K562 (cell line): Measurements from ENCODE around the gene ARHGAP33. TPM values are rescaled to one million over a fixed set of nuclear protein-coding genes. Genes with fewer than 3 reads are reported as not detected.

ENCODE experiments used
- ATAC-seq: fragments of 200-7000 bp; cut with Tn5 transposase; 3 replicates; pipeline ENCODE4 v1.9.1; 2020; ENCODE audit warnings: moderate library complexity
- BruUV-seq: library from RNA; stranded (reverse); fragments of 400-500 nt; replicated peaks from 2 replicates; lab custom pipeline; 2021; lab: Mats Ljungman, UMichigan
- CTCF ChIA-PET: fragments of 300-600 bp; formaldehyde crosslinking; extraction: SDS; loops from one replicate; lab custom pipeline; 2021; ENCODE audit warnings: low intra/inter-chr PET ratio; lab: Yijun Ruan, JAX
- POLR2A ChIA-PET: fragments of 300-600, 350-650 bp; sonication (Branson Sonifier 250); formaldehyde crosslinking; extraction: SDS; loops from one replicate; lab custom pipeline; 2021; ENCODE audit warnings: antibody characterized with exemption, inconsistent platforms; lab: Yijun Ruan, JAX
- DNase-seq, 4 experiments: peaks; one replicate each; pipeline versions ENCODE4 v3.0.0 to v3.0.0-alpha.2; 2011 to 2018; ENCODE audit warnings: low spot score in 3 of 4, mixed read lengths in 3 of 4; ENCODE audit errors: extremely low read depth in 1 of 4
- FAIRE-seq: peaks from 2 replicates; lab custom pipeline; 2011; peaks lifted over from hg19 to GRCh38; lab: Jason Lieb, UNC
- H2AFZ ChIP-seq: 2 replicates; pipeline ENCODE4 v1.6.0; 2011; ENCODE audit warnings: low read depth, low read length, control low read depth, inconsistent platforms
- H3K27ac ChIP-seq: fragments of 200-600 bp; 3 replicates; pipeline ENCODE4 v1.8.0; 2011; ENCODE audit warnings: low read depth, mild to moderate bottlenecking, control low read depth, inconsistent platforms, low read length, moderate library complexity, mixed read lengths; ENCODE audit errors: extremely low read depth
- H3K27me3 ChIP-seq, 2 experiments: fragments of 300-600 bp in 1 of 2; 2 replicates in 1 of 2; 3 replicates in 1 of 2; pipeline versions ENCODE4 v1.6.0 to v1.8.0; 2011; ENCODE audit warnings: inconsistent platforms in 2 of 2, low read length in 2 of 2, mild to moderate bottlenecking in 1 of 2, mixed read lengths in 1 of 2, moderate library complexity in 1 of 2; ENCODE audit not compliant: control insufficient read depth in 2 of 2, insufficient read depth in 2 of 2
- H3K36me3 ChIP-seq: fragments of 300-600 bp; 3 replicates; pipeline ENCODE4 v1.8.0; 2011; ENCODE audit warnings: mild to moderate bottlenecking, low read length, inconsistent platforms; ENCODE audit not compliant: control insufficient read depth, insufficient read depth
- H3K4me1 ChIP-seq, 2 experiments: fragments of 200-600 bp in 1 of 2; replicated peaks in 1 of 2; 2 replicates in 1 of 2; 3 replicates in 1 of 2; pipeline versions ENCODE4 v1.5.1 to v1.8.0; 2011; ENCODE audit warnings: inconsistent platforms in 2 of 2, low read length in 2 of 2, mild to moderate bottlenecking in 1 of 2, mixed read lengths in 1 of 2, moderate library complexity in 1 of 2; ENCODE audit not compliant: control insufficient read depth in 2 of 2, insufficient read depth in 2 of 2
- H3K4me2 ChIP-seq: 2 replicates; pipeline ENCODE4 v1.6.1; 2011; ENCODE audit warnings: low read length, control low read depth, inconsistent platforms, mixed read lengths; ENCODE audit not compliant: insufficient read depth
- H3K4me3 ChIP-seq: fragments of 200-600 bp; sonication (generic), shearing (Covaris generic); 2 replicates; pipeline ENCODE4 v1.5.1; 2016; ENCODE audit warnings: control low read depth, inconsistent platforms
- H3K79me2 ChIP-seq: fragments of 200-600 bp; 3 replicates; pipeline ENCODE4 v1.8.0; 2011; ENCODE audit warnings: low read length, inconsistent platforms; ENCODE audit not compliant: control insufficient read depth, insufficient read depth
- H3K9ac ChIP-seq, 2 experiments: 2 replicates each; pipeline versions ENCODE4 v1.6.0 to v1.6.1; 2011; ENCODE audit warnings: low read depth in 2 of 2, low read length in 2 of 2, control low read depth in 1 of 2, inconsistent platforms in 1 of 2, mild to moderate bottlenecking in 1 of 2, mixed read lengths in 1 of 2; ENCODE audit not compliant: insufficient read depth in 1 of 2
- H3K9me1 ChIP-seq: one replicate; pipeline ENCODE4 v1.6.0; 2011; ENCODE audit warnings: inconsistent platforms, mild to moderate bottlenecking, low read length, moderate library complexity; ENCODE audit not compliant: control insufficient read depth, insufficient read depth
- H3K9me3 ChIP-seq: replicated peaks from 2 replicates; pipeline ENCODE4 v1.5.1; 2011; ENCODE audit warnings: low read depth, low read length, inconsistent platforms; ENCODE audit not compliant: control insufficient read depth, insufficient read depth
- H4K20me1 ChIP-seq: replicated peaks from 2 replicates; pipeline ENCODE4 v1.6.1; 2011; ENCODE audit warnings: low read length, inconsistent platforms, mixed read lengths; ENCODE audit not compliant: control insufficient read depth, insufficient read depth
- SRSF1 ChIP-seq: fragments of 200-400 bp; formaldehyde crosslinking; IDR thresholded peaks from 2 replicates; pipeline ENCODE4 v1.6.1; 2017; ENCODE audit warnings: mild to moderate bottlenecking, low read depth, low read length, moderate library complexity
- ZNF311 ChIP-seq: fragments of 250-450 bp; sonication (Bioruptor Pico); IDR thresholded peaks from 2 replicates; pipeline ENCODE4 v1.4.0; 2020; ENCODE audit warnings: mild to moderate bottlenecking, moderate library complexity
- ZNF512 ChIP-seq: IDR thresholded peaks from 2 replicates; pipeline ENCODE4 v1.6.1; 2016; ENCODE audit warnings: missing genetic modification characterization, missing compliant biosample characterization
- WGBS: fragments of 100-300 bp; shearing (Covaris generic); methylation state at CpG from one replicate; pipeline ENCODE4 v1.1.6; 2016; ENCODE audit warnings: low coverage, mixed read lengths; ENCODE audit not compliant: insufficient coverage; ENCODE audit errors: missing lambda C conversion rate; 5-methylcytosine and 5-hydroxymethylcytosine counted together
- in situ Hi-C: fragments of 300-500 bp; cut with MboI; formaldehyde crosslinking; loops from 4 replicates; pipeline ENCODE4 v1.15.0; 2018; ENCODE audit warnings: inconsistent platforms, mixed read lengths
- intact Hi-C: fragments of 100-400 bp; cut with micrococcal nuclease; formaldehyde crosslinking; loops from 2 replicates; pipeline ENCODE4 v1.14.2; 2022
- polyA plus RNA-seq, 8 experiments: library from polyadenylated mRNA; depleted of rRNA in 4 of 8; stranded (reverse) in 5 of 8; unstranded in 3 of 8; fragments of >200 nt; fragmentation: Nextera tagmentation in 2 of 8; fragmentation: Illumina TruSeq in 1 of 8; extraction: Ambion mirVana in 2 of 8; extraction: Trizol in 1 of 8; gene quantifications; 2 replicates each; pipeline versions ENCODE4 v1.2.1 to v1.2.3, GENCODE V29; 2011 to 2014; ENCODE audit warnings: inconsistent platforms in 1 of 8, missing spikeins in 1 of 8
- total RNA-seq, 7 experiments: library from RNA; depleted of rRNA in 6 of 7; stranded (reverse); fragments of >200 nt in 6 of 7; fragmentation: Illumina TruSeq in 2 of 7; extraction: Trizol in 2 of 7; gene quantifications; 2 replicates each; pipeline versions ENCODE4 v1.2.1 to v1.2.3, GENCODE V29; 2011 to 2021; ENCODE audit warnings: low replicate concordance in 1 of 7
- TF ChIP-seq, protein P1 (sequence below): sonication (generic); formaldehyde crosslinking; IDR thresholded peaks from 2 replicates; pipeline ENCODE4 v1.8.0; 2022; ENCODE audit warnings: missing genetic modification reagents, mild to moderate bottlenecking, moderate library complexity, borderline replicate concordance

Gene ARHGAP33
- total and polyA plus RNA-seq, 9 of the 15 experiments (the other 6 are each of a cell fraction or from before 2014, with no cell fraction given): 0.06 to 26.6 (median 1.6) TPM; not detected in 1

- POLR2A ChIA-PET: interaction anchor here (0.6 to 0.9 kb wide), 3 partner anchors 11 to 198 kb away, joined by 3 to 4 read pairs (median 3); no protein-coding TSS in a partner anchor
- Histone ChIP-seq H4K20me1 (no peaks in the 10 kb centered on the region; the same call in 1 of the 2 replicates), H3K9me3 (no peaks in the 10 kb centered on the region)
- intact Hi-C loops: no loop called here
- peak; percentile 54 for ATAC-seq
- TF ChIP-seq SRSF1: no peak
- peak; percentile 83 for TF ChIP-seq ZNF512 (tag)
- TF ChIP-seq ZNF311 (CRISPR knock-in tag): no peak
- TF ChIP-seq, protein P1, sequence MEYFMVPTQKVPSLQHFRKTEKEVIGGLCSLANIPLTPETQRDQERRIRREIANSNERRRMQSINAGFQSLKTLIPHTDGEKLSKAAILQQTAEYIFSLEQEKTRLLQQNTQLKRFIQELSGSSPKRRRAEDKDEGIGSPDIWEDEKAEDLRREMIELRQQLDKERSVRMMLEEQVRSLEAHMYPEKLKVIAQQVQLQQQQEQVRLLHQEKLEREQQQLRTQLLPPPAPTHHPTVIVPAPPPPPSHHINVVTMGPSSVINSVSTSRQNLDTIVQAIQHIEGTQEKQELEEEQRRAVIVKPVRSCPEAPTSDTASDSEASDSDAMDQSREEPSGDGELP: peak; percentile 3; the same call in 1 of the 2 replicates
- TF ChIP-seq, all 486 proteins: peak for 2
- no peaks in the 10 kb centered on the region for H3K9me1 ChIP-seq
- H3K27ac ChIP-seq: no peak overlapping the region
- 26% methylated on average over 18 of the region's 18 CpGs for WGBS
- peaks cover 6 to 13% of the 10 kb centered on the region in 2 experiments; a peak in 3 of 5 replicates for H3K27me3 ChIP-seq
- CTCF ChIA-PET: no interaction called here
- no peak overlapping the region for H3K4me2 ChIP-seq
- no peaks in the 10 kb centered on the region for H3K36me3 ChIP-seq
- no peak overlapping the region for H2AFZ ChIP-seq
- H3K4me1 ChIP-seq: peaks cover 0 to 13% of the 10 kb centered on the region in 2 experiments; a peak in 1 of 5 replicates
- FAIRE-seq: no peak
- no peak overlapping the region for H3K4me3 ChIP-seq
- in situ Hi-C loops: no loop called here
- BruUV-seq: no TSS peak
- no peaks in the 10 kb centered on the region for H3K79me2 ChIP-seq
- 0 out of 4 replicates have a peak overlapping the region, but pooled peaks of 1 of the 2 experiments have one; percentile 28 for H3K9ac ChIP-seq
- DNase-seq: peak in 1 of 4 experiments; percentile 8
Observed at GRCh38 chr19:35811317-35812219, 36.2 kb downstream of the ARHGAP33 start.
